A673 (cell line): ENCODE results near the gene TSPAN10. TPM values are rescaled to one million over a fixed set of nuclear protein-coding genes. Genes with fewer than 3 reads are reported as not detected.

ENCODE experiments used
- BruUV-seq: library from RNA; stranded (reverse); fragments of 400-500 nt; replicated peaks from 2 replicates; lab custom pipeline; 2021; lab: Mats Ljungman, UMichigan
- CTCF ChIA-PET: fragments of 300-600 bp; sonication (Branson Sonifier 250); formaldehyde crosslinking; loops from one replicate; lab custom pipeline; 2022; ENCODE audit warnings: antibody characterized with exemption; lab: Charles Lee
- POLR2A ChIA-PET: fragments of 300-600 bp; sonication (Branson Sonifier 250); formaldehyde crosslinking; loops from one replicate; lab custom pipeline; 2022; ENCODE audit warnings: antibody characterized with exemption; ENCODE audit not compliant: low non-redundant PET; lab: Charles Lee
- DNase-seq: peaks from one replicate; pipeline ENCODE4 v3.0.0-alpha.2; 2015; ENCODE audit warnings: low spot score
- H3K27ac ChIP-seq: fragments of 200-600 bp; sonication (generic); 2 replicates; pipeline ENCODE4 v1.5.1; 2016; ENCODE audit warnings: mixed run types, low read depth, mild to moderate bottlenecking, mixed read lengths, antibody characterized with exemption, low read length; ENCODE audit not compliant: poor library complexity, severe bottlenecking
- H3K27me3 ChIP-seq: fragments of 200-600 bp; sonication (generic); replicated peaks from 2 replicates; pipeline ENCODE4 v1.6.1; 2017; ENCODE audit warnings: mixed run types, low read depth, mild to moderate bottlenecking, mixed read lengths, antibody characterized with exemption, low read length; ENCODE audit not compliant: insufficient read depth, poor library complexity
- H3K36me3 ChIP-seq: fragments of 200-600 bp; sonication (generic); 2 replicates; pipeline ENCODE4 v1.6.1; 2016; ENCODE audit warnings: mixed run types, mild to moderate bottlenecking, mixed read lengths, antibody characterized with exemption, low read length; ENCODE audit not compliant: insufficient read depth, poor library complexity, severe bottlenecking
- H3K4me1 ChIP-seq: fragments of 200-600 bp; sonication (generic); 2 replicates; pipeline ENCODE4 v1.6.1; 2017; ENCODE audit warnings: mixed run types, mild to moderate bottlenecking, mixed read lengths, antibody characterized with exemption, low read length; ENCODE audit not compliant: insufficient read depth, poor library complexity, severe bottlenecking
- H3K4me3 ChIP-seq: fragments of 200-600 bp; sonication (generic); 2 replicates; pipeline ENCODE4 v1.5.1; 2016; ENCODE audit warnings: low read depth, mixed run types, mild to moderate bottlenecking, mixed read lengths, low read length; ENCODE audit not compliant: poor library complexity, severe bottlenecking
- H3K9me3 ChIP-seq: fragments of 200-600 bp; sonication (generic); 2 replicates; pipeline ENCODE4 v1.6.1; 2016; ENCODE audit warnings: mixed run types, low read depth, mild to moderate bottlenecking, mixed read lengths, antibody characterized with exemption, low read length; ENCODE audit not compliant: poor library complexity, severe bottlenecking
- EZH2 ChIP-seq: fragments of 200-600 bp; sonication (generic); IDR thresholded peaks from 2 replicates; pipeline ENCODE4 v1.6.1; 2017; ENCODE audit warnings: borderline replicate concordance, low read depth, mild to moderate bottlenecking, mixed read lengths, antibody characterized with exemption, low read length; ENCODE audit not compliant: poor library complexity, severe bottlenecking
- intact Hi-C: fragments of 100-400 bp; cut with micrococcal nuclease; formaldehyde crosslinking; loops from one replicate; pipeline ENCODE4 v1.10.0; 2022; ENCODE audit not compliant: unreplicated experiment
- total RNA-seq: library from RNA; stranded (reverse); gene quantifications from 2 replicates; pipeline ENCODE4 v1.2.3, GENCODE V29; 2021
- TF ChIP-seq, protein P1 (sequence below): fragments of 300-800, 200-600 bp; sonication (generic); conservative IDR thresholded peaks from 2 replicates; pipeline ENCODE4 v1.5.1; 2017; ENCODE audit warnings: low read depth, mild to moderate bottlenecking, antibody characterized with exemption, low read length, moderate library complexity, mixed read lengths

TSPAN10 gene
- total RNA-seq, 1 experiment from 2014 or later, result 1.1 TPM

DNA sequence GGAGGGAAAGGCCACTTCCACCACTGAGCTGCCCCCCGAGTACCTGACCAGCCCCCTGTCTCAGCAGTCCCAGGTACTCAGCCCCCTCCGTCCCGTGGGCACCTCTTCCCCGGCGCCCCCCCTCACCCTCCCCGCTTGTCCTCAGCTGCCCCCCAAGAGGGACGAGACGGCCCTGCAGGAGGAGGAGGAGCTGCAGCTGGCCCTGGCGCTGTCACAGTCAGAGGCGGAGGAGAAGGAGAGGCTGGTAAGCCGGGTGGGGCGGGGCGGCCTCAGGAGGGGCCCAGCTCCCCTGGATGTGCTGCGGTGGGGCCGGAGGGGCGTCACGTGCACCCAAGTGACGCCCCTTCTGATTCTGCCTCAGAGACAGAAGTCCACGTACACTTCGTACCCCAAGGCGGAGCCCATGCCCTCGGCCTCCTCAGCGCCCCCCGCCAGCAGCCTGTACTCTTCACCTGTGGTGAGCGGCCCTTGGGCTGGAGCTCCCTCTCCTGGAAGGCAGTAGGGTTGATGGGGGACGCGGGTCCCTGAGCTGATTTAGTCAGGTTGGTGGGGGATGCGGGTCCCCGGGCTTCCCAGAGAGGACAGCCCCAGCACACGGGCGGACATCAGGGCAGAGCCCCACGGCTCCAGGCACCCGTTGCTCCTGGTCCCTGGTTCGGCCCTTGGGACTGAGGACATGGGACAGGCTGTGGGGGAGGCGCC is 56.7 kb downstream of the TSPAN10 start:
- ChIA-PET POLR2A (no interaction called here), CTCF (interaction anchor here (0.7 kb wide), 1 partner anchor 10 kb away, joined by 3 read pairs; the partner anchor contains the start of genes ARL16 and HGS)
- BruUV-seq, result no TSS peak
- no peaks in the 10 kb centered on the region for H3K27me3 ChIP-seq
- TF ChIP-seq, protein P1, sequence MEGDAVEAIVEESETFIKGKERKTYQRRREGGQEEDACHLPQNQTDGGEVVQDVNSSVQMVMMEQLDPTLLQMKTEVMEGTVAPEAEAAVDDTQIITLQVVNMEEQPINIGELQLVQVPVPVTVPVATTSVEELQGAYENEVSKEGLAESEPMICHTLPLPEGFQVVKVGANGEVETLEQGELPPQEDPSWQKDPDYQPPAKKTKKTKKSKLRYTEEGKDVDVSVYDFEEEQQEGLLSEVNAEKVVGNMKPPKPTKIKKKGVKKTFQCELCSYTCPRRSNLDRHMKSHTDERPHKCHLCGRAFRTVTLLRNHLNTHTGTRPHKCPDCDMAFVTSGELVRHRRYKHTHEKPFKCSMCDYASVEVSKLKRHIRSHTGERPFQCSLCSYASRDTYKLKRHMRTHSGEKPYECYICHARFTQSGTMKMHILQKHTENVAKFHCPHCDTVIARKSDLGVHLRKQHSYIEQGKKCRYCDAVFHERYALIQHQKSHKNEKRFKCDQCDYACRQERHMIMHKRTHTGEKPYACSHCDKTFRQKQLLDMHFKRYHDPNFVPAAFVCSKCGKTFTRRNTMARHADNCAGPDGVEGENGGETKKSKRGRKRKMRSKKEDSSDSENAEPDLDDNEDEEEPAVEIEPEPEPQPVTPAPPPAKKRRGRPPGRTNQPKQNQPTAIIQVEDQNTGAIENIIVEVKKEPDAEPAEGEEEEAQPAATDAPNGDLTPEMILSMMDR, result no peak
- TF ChIP-seq EZH2, result no peak
- H3K4me1 ChIP-seq, result no peaks in the 10 kb centered on the region
- H3K27ac ChIP-seq, result no peak overlapping the region
- no peak for DNase-seq
- peaks cover 75% of the 10 kb centered on the region for H3K36me3 ChIP-seq
- no peak overlapping the region for H3K4me3 ChIP-seq
- H3K9me3 ChIP-seq, result no peaks in the 10 kb centered on the region
- intact Hi-C loops, result no loop called here

DNA sequence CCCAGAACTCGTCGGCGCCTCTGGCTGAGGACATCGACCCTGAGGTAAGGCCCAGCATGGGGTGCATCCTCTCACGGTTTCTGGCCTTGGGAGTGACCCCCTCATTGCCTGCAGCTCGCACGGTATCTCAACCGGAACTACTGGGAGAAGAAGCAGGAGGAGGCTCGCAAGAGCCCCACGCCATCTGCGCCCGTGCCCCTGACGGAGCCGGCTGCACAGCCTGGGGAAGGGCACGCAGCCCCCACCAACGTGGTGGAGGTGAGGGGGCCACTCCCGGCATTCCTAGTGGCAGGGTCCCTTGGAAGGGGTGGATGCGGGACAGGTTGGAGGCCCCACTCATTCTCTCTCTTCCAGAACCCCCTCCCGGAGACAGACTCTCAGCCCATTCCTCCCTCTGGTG is 57.8 kb downstream of the TSPAN10 start:
- DNase-seq, result no peak
- POLR2A ChIA-PET, result no interaction called here
- Histone ChIP-seq H3K36me3 (peaks cover 76% of the 10 kb centered on the region), H3K27me3 (no peaks in the 10 kb centered on the region), H3K4me1 (no peaks in the 10 kb centered on the region), H3K4me3 (no peak overlapping the region), H3K27ac (no peak overlapping the region), H3K9me3 (no peaks in the 10 kb centered on the region)
- CTCF ChIA-PET, result no interaction called here
- intact Hi-C loops, result no loop called here
- no TSS peak for BruUV-seq
- no peak for TF ChIP-seq EZH2
- TF ChIP-seq, protein P1, result no peak

DNA sequence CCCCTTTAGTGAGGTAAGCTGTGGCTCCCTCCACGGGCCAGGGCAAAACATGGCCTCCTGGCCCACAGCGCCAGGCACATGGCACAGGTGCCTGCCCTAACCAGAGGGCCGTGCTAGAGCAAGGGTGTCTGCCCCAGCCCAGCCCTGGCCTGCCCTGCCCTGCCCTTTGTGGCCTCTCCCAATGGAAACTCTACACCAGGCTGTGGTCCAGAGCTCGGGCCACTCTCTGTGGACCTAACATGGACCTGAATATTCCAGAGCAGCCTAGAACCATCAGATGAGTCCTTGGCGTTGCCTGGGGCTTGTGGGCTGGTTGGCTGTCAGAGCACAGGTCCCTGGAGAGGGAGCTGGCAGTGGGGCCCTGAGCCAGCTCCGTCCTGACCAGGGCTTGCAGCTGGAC is 58.2 kb downstream of the TSPAN10 start:
- H3K27me3 ChIP-seq, result no peaks in the 10 kb centered on the region
- no peak overlapping the region for H3K27ac ChIP-seq
- DNase-seq, result no peak
- peaks cover 72% of the 10 kb centered on the region for H3K36me3 ChIP-seq
- no peaks in the 10 kb centered on the region for H3K4me1 ChIP-seq
- ChIA-PET POLR2A (interaction anchor here (0.6 kb wide), 1 partner anchor 17 kb away, joined by 10 read pairs; no protein-coding TSS in a partner anchor), CTCF (no interaction called here)
- no peak for TF ChIP-seq EZH2
- TF ChIP-seq, protein P1, result no peak
- intact Hi-C loops, result no loop called here
- H3K9me3 ChIP-seq, result no peaks in the 10 kb centered on the region
- no peak overlapping the region for H3K4me3 ChIP-seq
- no TSS peak for BruUV-seq
